KMS-11 (cell line): Measurements from ENCODE around the gene RNF8.
"Not testable (repeated sequence)": the region's sequence is repeated elsewhere in the genome, so short reads cannot be mapped to it uniquely, and the experiment has no call there.

ENCODE experiments used
- H2AFZ ChIP-seq: fragments of 200-600 bp; sonication (generic); 2 replicates; pipeline ENCODE4 v1.6.1; 2016; ENCODE audit warnings: antibody characterized with exemption, mixed run types, low read depth
- H3K27ac ChIP-seq: fragments of 200-600 bp; sonication (generic); 2 replicates; pipeline ENCODE4 v1.6.1; 2016; ENCODE audit warnings: mild to moderate bottlenecking, mixed run types
- H3K27me3 ChIP-seq: fragments of 200-600 bp; sonication (generic); 2 replicates; pipeline ENCODE4 v1.6.1; 2017; ENCODE audit warnings: mild to moderate bottlenecking, low read depth, mixed run types, moderate library complexity; ENCODE audit not compliant: insufficient read depth
- H3K36me3 ChIP-seq: fragments of 200-600 bp; sonication (generic); 2 replicates; pipeline ENCODE4 v1.6.1; 2017; ENCODE audit warnings: mild to moderate bottlenecking, mixed run types; ENCODE audit not compliant: insufficient read depth
- H3K4me1 ChIP-seq: fragments of 200-600 bp; sonication (generic); 2 replicates; pipeline ENCODE4 v1.6.1; 2016; ENCODE audit warnings: mild to moderate bottlenecking, low read depth, mixed run types; ENCODE audit not compliant: poor library complexity, severe bottlenecking
- H3K4me2 ChIP-seq: fragments of 200-600 bp; sonication (generic); 2 replicates; pipeline ENCODE4 v1.7.0; 2016; ENCODE audit warnings: mild to moderate bottlenecking, mixed run types
- H3K4me3 ChIP-seq: fragments of 200-600 bp; sonication (generic); IDR thresholded peaks from 2 replicates; pipeline ENCODE4 v1.6.1; 2017; ENCODE audit warnings: low read depth, low read length, mixed read lengths; ENCODE audit not compliant: insufficient read depth
- H3K79me2 ChIP-seq: fragments of 200-600 bp; sonication (generic); 2 replicates; pipeline ENCODE4 v1.6.1; 2016; ENCODE audit warnings: low read depth, mixed run types; ENCODE audit not compliant: insufficient read depth
- H3K9ac ChIP-seq: fragments of 200-600 bp; sonication (generic); 2 replicates; pipeline ENCODE4 v1.6.1; 2016; ENCODE audit warnings: mild to moderate bottlenecking, mixed run types
- H4K20me1 ChIP-seq: fragments of 200-600 bp; sonication (generic); 2 replicates; pipeline ENCODE4 v1.6.1; 2016; ENCODE audit warnings: mild to moderate bottlenecking, mixed run types; ENCODE audit not compliant: insufficient read depth
- TF ChIP-seq, protein P1 (sequence below): fragments of 200-600 bp; sonication (generic); conservative IDR thresholded peaks from 2 replicates; pipeline ENCODE4 v1.6.1; 2017; ENCODE audit warnings: low read depth, mild to moderate bottlenecking, antibody characterized with exemption, low read length, moderate library complexity, mixed read lengths

Gene RNF8

DNA sequence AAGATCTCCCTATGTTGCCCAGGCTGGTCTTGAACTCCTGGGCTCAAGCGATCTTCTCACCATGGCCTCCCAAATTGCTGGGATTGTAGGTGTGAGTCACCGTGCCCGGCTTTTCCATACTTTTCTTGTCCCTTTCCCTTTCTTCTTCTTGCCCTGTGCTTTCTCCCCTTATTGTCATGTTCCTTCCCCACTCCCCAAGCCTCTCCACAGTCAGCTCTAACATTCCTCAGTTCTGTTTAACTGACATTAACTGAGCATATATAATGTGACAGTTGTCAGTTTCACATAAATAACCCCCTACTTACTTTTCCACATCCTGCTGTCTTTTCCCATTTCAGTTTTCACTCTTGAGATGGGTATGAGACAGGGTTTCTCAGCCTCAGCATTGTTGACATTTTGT, 9.5 kb upstream of the RNF8 start:
- H3K79me2 ChIP-seq, result no peaks in the 10 kb centered on the region
- H2AFZ ChIP-seq, result no peak overlapping the region
- no peak overlapping the region for H3K4me3 ChIP-seq
- H4K20me1 ChIP-seq, result no peaks in the 10 kb centered on the region
- H3K27me3 ChIP-seq, result no peaks in the 10 kb centered on the region
- H3K36me3 ChIP-seq, result no peaks in the 10 kb centered on the region
- H3K27ac ChIP-seq, result no peak overlapping the region
- H3K4me1 ChIP-seq, result no peaks in the 10 kb centered on the region
- TF ChIP-seq, protein P1, sequence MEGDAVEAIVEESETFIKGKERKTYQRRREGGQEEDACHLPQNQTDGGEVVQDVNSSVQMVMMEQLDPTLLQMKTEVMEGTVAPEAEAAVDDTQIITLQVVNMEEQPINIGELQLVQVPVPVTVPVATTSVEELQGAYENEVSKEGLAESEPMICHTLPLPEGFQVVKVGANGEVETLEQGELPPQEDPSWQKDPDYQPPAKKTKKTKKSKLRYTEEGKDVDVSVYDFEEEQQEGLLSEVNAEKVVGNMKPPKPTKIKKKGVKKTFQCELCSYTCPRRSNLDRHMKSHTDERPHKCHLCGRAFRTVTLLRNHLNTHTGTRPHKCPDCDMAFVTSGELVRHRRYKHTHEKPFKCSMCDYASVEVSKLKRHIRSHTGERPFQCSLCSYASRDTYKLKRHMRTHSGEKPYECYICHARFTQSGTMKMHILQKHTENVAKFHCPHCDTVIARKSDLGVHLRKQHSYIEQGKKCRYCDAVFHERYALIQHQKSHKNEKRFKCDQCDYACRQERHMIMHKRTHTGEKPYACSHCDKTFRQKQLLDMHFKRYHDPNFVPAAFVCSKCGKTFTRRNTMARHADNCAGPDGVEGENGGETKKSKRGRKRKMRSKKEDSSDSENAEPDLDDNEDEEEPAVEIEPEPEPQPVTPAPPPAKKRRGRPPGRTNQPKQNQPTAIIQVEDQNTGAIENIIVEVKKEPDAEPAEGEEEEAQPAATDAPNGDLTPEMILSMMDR, result no peak
- H3K4me2 ChIP-seq, result no peak overlapping the region
- H3K9ac ChIP-seq, result no peak overlapping the region

- not testable (repeated sequence) for H3K79me2 ChIP-seq, H3K4me2 ChIP-seq, H3K27ac ChIP-seq, H3K27me3 ChIP-seq, H3K9ac ChIP-seq, H3K4me1 ChIP-seq, H3K4me3 ChIP-seq, H2AFZ ChIP-seq, H3K36me3 ChIP-seq, H4K20me1 ChIP-seq
These were observed 8.0 kb upstream of the RNF8 start for GRCh38 chr6:37345804-37346203.

GRCh38 chr6:37347177-37347576, 6.6 kb upstream of the RNF8 start:
- no peaks in the 10 kb centered on the region for H3K79me2 ChIP-seq
- no peak overlapping the region for H3K4me2 ChIP-seq
- no peak overlapping the region for H3K9ac ChIP-seq

DNA sequence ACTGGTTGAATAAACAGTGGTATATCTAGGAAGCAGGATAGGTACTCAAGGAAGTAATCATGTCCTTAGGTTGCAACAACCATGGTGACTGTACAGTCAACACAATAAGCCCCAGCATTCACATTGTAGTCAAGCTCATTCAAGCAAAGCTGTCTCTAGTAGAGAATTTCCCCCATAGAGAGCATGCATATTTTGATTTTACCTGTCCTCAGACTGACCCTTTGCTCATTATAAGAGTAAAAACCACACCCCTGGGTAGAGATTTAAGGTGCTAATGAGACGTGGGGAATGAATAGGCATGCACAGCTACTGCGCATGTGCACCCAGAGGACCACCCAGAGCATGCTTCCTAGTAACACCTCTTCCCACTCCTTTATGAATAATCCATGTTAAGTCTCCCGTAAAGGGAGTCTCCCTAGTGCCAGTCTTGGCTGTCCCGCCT, 6.1 kb upstream of the RNF8 start:
- Histone ChIP-seq H3K27ac (no peak overlapping the region), H3K4me1 (no peaks in the 10 kb centered on the region), H3K27me3 (no peaks in the 10 kb centered on the region), H3K9ac (no peak overlapping the region), H3K4me3 (no peak overlapping the region), H3K79me2 (no peaks in the 10 kb centered on the region), H3K36me3 (no peaks in the 10 kb centered on the region), H3K4me2 (no peak overlapping the region), H4K20me1 (no peaks in the 10 kb centered on the region), H2AFZ (no peak overlapping the region)
- TF ChIP-seq, protein P1, result no peak

More at GRCh38 chr6:37347177-37347576, 6.6 kb upstream of the RNF8 start:
- H3K36me3 ChIP-seq, result no peaks in the 10 kb centered on the region
- H3K4me1 ChIP-seq, result no peaks in the 10 kb centered on the region
- H4K20me1 ChIP-seq, result no peaks in the 10 kb centered on the region
- no peak overlapping the region for H3K4me3 ChIP-seq
- H3K27me3 ChIP-seq, result no peaks in the 10 kb centered on the region
- TF ChIP-seq, protein P1, result no peak
- H2AFZ ChIP-seq, result no peak overlapping the region
- H3K27ac ChIP-seq, result no peak overlapping the region

DNA sequence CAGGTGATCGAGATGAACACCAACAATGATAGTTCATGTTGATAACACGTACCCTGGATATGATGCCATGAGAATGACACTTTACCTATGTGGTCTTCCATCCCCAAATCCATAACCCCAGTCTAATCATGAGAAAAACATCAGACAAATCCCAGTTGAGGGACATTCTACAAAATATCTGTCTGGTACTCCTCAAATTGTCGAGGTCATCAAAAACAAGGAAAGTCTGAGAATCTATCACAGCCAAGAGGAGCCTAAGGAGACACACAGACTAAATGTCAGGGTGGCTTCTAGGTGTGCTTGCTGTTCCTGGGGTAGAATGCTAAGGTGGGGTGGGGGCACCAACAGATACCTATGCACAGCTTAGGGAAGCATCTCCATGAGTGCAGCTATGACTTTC, 2.8 kb upstream of the RNF8 start:
- H4K20me1 ChIP-seq, result no peaks in the 10 kb centered on the region
- H3K4me3 ChIP-seq, result no peak overlapping the region
- H3K36me3 ChIP-seq, result no peaks in the 10 kb centered on the region
- no peak overlapping the region for H3K9ac ChIP-seq
- no peak overlapping the region for H3K4me2 ChIP-seq
- TF ChIP-seq, protein P1, result no peak
- peaks cover 15% of the 10 kb centered on the region for H3K4me1 ChIP-seq
- H3K27ac ChIP-seq, result no peak overlapping the region
- H3K79me2 ChIP-seq, result peaks cover 18% of the 10 kb centered on the region
- no peak overlapping the region for H2AFZ ChIP-seq
- H3K27me3 ChIP-seq, result no peaks in the 10 kb centered on the region; the same call in 1 of the 2 replicates
